Caco-2 (cell line): ENCODE measurements around the gene NFIA. TPM values are rescaled to one million over a fixed set of nuclear protein-coding genes. Genes with fewer than 3 reads are reported as not detected.

Experiments
- BruUV-seq: library from RNA; stranded (reverse); fragments of 400-500 nt; replicated peaks from 2 replicates; lab custom pipeline; 2021; lab: Mats Ljungman, UMichigan
- CTCF ChIA-PET: fragments of 300-600 bp; sonication (Branson Sonifier 250); formaldehyde crosslinking; loops from one replicate; lab custom pipeline; 2022; ENCODE audit warnings: antibody characterized with exemption; lab: Charles Lee
- POLR2A ChIA-PET: fragments of 300-600 bp; sonication (Branson Sonifier 250); formaldehyde crosslinking; loops from one replicate; lab custom pipeline; 2022; ENCODE audit warnings: antibody characterized with exemption; lab: Charles Lee
- DNase-seq, 2 experiments: peaks; one replicate each; pipeline versions ENCODE4 v3.0.0 to v3.0.0-alpha.2; 2020 to 2022
- H3K27me3 ChIP-seq: replicated peaks from 2 replicates; pipeline ENCODE4 v1.6.0; 2011; ENCODE audit warnings: low read length; ENCODE audit not compliant: control insufficient read depth, insufficient read depth
- H3K36me3 ChIP-seq: 2 replicates; pipeline ENCODE4 v1.5.1; 2011; ENCODE audit warnings: low read length; ENCODE audit not compliant: control insufficient read depth, insufficient read depth
- H3K4me1 ChIP-seq: fragments of 250-450 bp; sonication (Bioruptor Pico); 2 replicates; pipeline ENCODE4 v1.5.1; 2020; ENCODE audit warnings: mild to moderate bottlenecking
- H3K4me3 ChIP-seq: 2 replicates; pipeline ENCODE4 v1.5.1; 2011; ENCODE audit warnings: low read depth, mild to moderate bottlenecking, control low read depth, low read length
- H3K9me3 ChIP-seq: fragments of 250-450 bp; sonication (Bioruptor Pico); 2 replicates; pipeline ENCODE4 v1.5.1; 2020; ENCODE audit warnings: mild to moderate bottlenecking, moderate library complexity
- H3K27ac Mint-ChIP-seq: one replicate; pipeline ENCODE4 v1.8.0; 2022; ENCODE audit warnings: mixed read lengths; ENCODE audit not compliant: unreplicated experiment
- H3K27me3 Mint-ChIP-seq: one replicate; pipeline ENCODE4 v1.8.0; 2022; ENCODE audit warnings: mixed read lengths; ENCODE audit not compliant: insufficient read depth, unreplicated experiment
- H3K36me3 Mint-ChIP-seq: one replicate; pipeline ENCODE4 v1.8.0; 2022; ENCODE audit warnings: mild to moderate bottlenecking, mixed read lengths; ENCODE audit not compliant: insufficient read depth, unreplicated experiment
- H3K4me1 Mint-ChIP-seq: one replicate; pipeline ENCODE4 v1.8.0; 2022; ENCODE audit warnings: low read depth, mixed read lengths; ENCODE audit not compliant: unreplicated experiment
- H3K4me3 Mint-ChIP-seq: one replicate; pipeline ENCODE4 v1.8.0; 2022; ENCODE audit warnings: mild to moderate bottlenecking, moderate library complexity, mixed read lengths; ENCODE audit not compliant: unreplicated experiment
- H3K9me3 Mint-ChIP-seq: one replicate; pipeline ENCODE4 v1.8.0; 2022; ENCODE audit warnings: mixed read lengths; ENCODE audit not compliant: unreplicated experiment
- intact Hi-C: fragments of 100-400 bp; cut with micrococcal nuclease; formaldehyde crosslinking; loops from one replicate; pipeline ENCODE4 v1.10.0; 2022; ENCODE audit not compliant: unreplicated experiment
- total RNA-seq: library from RNA; stranded (reverse); gene quantifications from 2 replicates; pipeline ENCODE4 v1.2.3, GENCODE V29; 2022
- TF ChIP-seq, protein P1 (sequence below), 2 experiments: fragments of 200-600 bp in 1 of 2; IDR thresholded peaks; 1 replicate in 1 of 2; 2 replicates in 1 of 2; pipeline versions ENCODE4 v1.5.1 to v1.8.0; 2011 to 2022; ENCODE audit warnings: antibody characterized with exemption in 1 of 2, control low read depth in 1 of 2, inconsistent platforms in 1 of 2, low read depth in 1 of 2, low read length in 1 of 2, mild to moderate bottlenecking in 1 of 2, moderate library complexity in 1 of 2; ENCODE audit not compliant: insufficient read depth in 1 of 2, severe bottlenecking in 1 of 2, unreplicated experiment in 1 of 2

The NFIA gene
- total RNA-seq, 1 experiment from 2014 or later: 1.4 TPM

- Mint-ChIP-seq H3K9me3 (no peaks in the 10 kb centered on the region), H3K4me3 (no peak overlapping the region), H3K36me3 (no peaks in the 10 kb centered on the region), H3K27ac (no peak overlapping the region), H3K27me3 (no peaks in the 10 kb centered on the region), H3K4me1 (no peaks in the 10 kb centered on the region)
- Histone ChIP-seq H3K27me3 (no peaks in the 10 kb centered on the region), H3K36me3 (no peaks in the 10 kb centered on the region), H3K9me3 (no peaks in the 10 kb centered on the region), H3K4me3 (no peak overlapping the region), H3K4me1 (no peaks in the 10 kb centered on the region)
- BruUV-seq: no TSS peak
- ChIA-PET CTCF (no interaction called here), POLR2A (no interaction called here)
- TF ChIP-seq, protein P1, sequence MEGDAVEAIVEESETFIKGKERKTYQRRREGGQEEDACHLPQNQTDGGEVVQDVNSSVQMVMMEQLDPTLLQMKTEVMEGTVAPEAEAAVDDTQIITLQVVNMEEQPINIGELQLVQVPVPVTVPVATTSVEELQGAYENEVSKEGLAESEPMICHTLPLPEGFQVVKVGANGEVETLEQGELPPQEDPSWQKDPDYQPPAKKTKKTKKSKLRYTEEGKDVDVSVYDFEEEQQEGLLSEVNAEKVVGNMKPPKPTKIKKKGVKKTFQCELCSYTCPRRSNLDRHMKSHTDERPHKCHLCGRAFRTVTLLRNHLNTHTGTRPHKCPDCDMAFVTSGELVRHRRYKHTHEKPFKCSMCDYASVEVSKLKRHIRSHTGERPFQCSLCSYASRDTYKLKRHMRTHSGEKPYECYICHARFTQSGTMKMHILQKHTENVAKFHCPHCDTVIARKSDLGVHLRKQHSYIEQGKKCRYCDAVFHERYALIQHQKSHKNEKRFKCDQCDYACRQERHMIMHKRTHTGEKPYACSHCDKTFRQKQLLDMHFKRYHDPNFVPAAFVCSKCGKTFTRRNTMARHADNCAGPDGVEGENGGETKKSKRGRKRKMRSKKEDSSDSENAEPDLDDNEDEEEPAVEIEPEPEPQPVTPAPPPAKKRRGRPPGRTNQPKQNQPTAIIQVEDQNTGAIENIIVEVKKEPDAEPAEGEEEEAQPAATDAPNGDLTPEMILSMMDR (IDR thresholded peaks at IDR 0.05; ENCODE audit: insufficient read depth in 1 of 2, low read depth in 1 of 2, low read length in 1 of 2, severe bottlenecking in 1 of 2, unreplicated experiment in 1 of 2): no peak
- no peak for DNase-seq
- intact Hi-C loops: no loop called here
Measured at GRCh38 chr1:61348025-61348665, 265.8 kb downstream of the NFIA start.

GRCh38 chr1:61352845-61353435 is 270.6 kb downstream of the NFIA start:
- no peak overlapping the region for H3K27ac Mint-ChIP-seq
- TF ChIP-seq, protein P1 (IDR thresholded peaks at IDR 0.05; ENCODE audit: insufficient read depth in 1 of 2, low read depth in 1 of 2, low read length in 1 of 2, severe bottlenecking in 1 of 2, unreplicated experiment in 1 of 2): no peak
- H3K36me3 Mint-ChIP-seq: no peaks in the 10 kb centered on the region
- no peak overlapping the region for H3K4me3 Mint-ChIP-seq
- no peaks in the 10 kb centered on the region for H3K27me3 Mint-ChIP-seq
- POLR2A ChIA-PET: no interaction called here
- intact Hi-C loops: no loop called here
- no peaks in the 10 kb centered on the region for H3K9me3 Mint-ChIP-seq
- Histone ChIP-seq H3K27me3 (no peaks in the 10 kb centered on the region), H3K4me3 (no peak overlapping the region), H3K9me3 (no peaks in the 10 kb centered on the region), H3K4me1 (peaks cover 6% of the 10 kb centered on the region; the same call in 1 of the 2 replicates), H3K36me3 (no peaks in the 10 kb centered on the region)
- BruUV-seq: no TSS peak
- DNase-seq: no peak
- CTCF ChIA-PET: no interaction called here
- H3K4me1 Mint-ChIP-seq: peaks cover 13% of the 10 kb centered on the region

DNA sequence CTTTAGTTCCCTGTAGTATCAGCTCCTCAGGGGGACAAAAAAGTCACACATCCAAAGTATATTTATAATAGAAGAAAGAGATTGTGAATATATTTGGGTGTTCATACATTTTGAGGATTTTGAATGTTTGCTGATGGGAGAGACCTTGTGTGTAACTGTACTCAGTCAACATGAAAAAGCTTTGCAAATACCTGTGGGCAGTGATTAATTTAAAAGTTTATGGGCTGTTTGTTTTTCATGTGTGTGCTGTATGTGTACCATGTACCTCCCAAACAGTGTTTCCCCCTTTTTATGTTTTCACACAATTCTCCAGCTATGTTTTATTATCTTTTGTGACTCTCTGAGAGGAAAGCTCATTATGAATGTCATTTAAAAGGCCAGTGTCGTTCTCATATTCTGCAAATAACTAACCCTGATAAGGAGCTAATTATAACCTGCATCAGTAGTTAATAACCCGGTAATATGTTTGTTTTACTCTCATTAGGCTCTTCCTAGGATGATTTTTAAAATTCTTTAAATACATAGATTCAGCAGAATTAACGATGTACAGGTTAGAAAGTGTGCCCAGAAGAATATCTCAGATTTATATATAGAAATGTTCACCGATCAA is 271.5 kb downstream of the NFIA start:
- Mint-ChIP-seq H3K27me3 (no peaks in the 10 kb centered on the region), H3K36me3 (no peaks in the 10 kb centered on the region), H3K27ac (no peak overlapping the region), H3K9me3 (no peaks in the 10 kb centered on the region), H3K4me1 (peaks cover 13% of the 10 kb centered on the region), H3K4me3 (no peak overlapping the region)
- Histone ChIP-seq H3K9me3 (no peaks in the 10 kb centered on the region), H3K36me3 (no peaks in the 10 kb centered on the region), H3K4me1 (peaks cover 6% of the 10 kb centered on the region; the same call in 1 of the 2 replicates), H3K27me3 (no peaks in the 10 kb centered on the region), H3K4me3 (no peak overlapping the region)
- TF ChIP-seq, protein P1 (IDR thresholded peaks at IDR 0.05; ENCODE audit: insufficient read depth in 1 of 2, low read depth in 1 of 2, low read length in 1 of 2, severe bottlenecking in 1 of 2, unreplicated experiment in 1 of 2): no peak
- intact Hi-C loops: no loop called here
- ChIA-PET POLR2A (no interaction called here), CTCF (no interaction called here)
- no TSS peak for BruUV-seq
- DNase-seq: no peak
